Lung (tissue), 12 donors: ENCODE data around the gene MUC20. TPM values are rescaled to one million over a fixed set of nuclear protein-coding genes. Genes with fewer than 3 reads are reported as not detected.
"Not testable (repeated sequence)": the region's sequence is repeated elsewhere in the genome, so short reads cannot be mapped to it uniquely, and the experiment has no call there.

ENCODE experiments used
- ATAC-seq: fragments of 200-7000 bp; cut with Tn5 transposase; one replicate; pipeline ENCODE4 v1.9.1; 2020; ENCODE audit warnings: moderate number of reproducible peaks; ENCODE audit not compliant: insufficient read depth, low FRiP score
- DNase-seq, 3 donors: peaks; one replicate each; pipeline ENCODE4 v3.0.0-alpha.2; 2013 to 2017
- H3K27ac ChIP-seq, 2 donors: one replicate each; pipeline ENCODE4 v1.5.1; 2013; ENCODE audit warnings: mild to moderate bottlenecking in 2 of 2, moderate library complexity in 2 of 2, control low read depth in 1 of 2, inconsistent platforms in 1 of 2, low read depth in 1 of 2, low read length in 1 of 2
- H3K27me3 ChIP-seq, 3 donors: one replicate each; pipeline ENCODE4 v1.5.1; 2013; ENCODE audit warnings: low read length in 2 of 3; ENCODE audit not compliant: control insufficient read depth in 3 of 3, insufficient read depth in 3 of 3
- H3K36me3 ChIP-seq, 4 donors: one replicate each; pipeline ENCODE4 v1.5.1; 2013; ENCODE audit warnings: low read length in 4 of 4, mild to moderate bottlenecking in 1 of 4, moderate library complexity in 1 of 4; ENCODE audit not compliant: control insufficient read depth in 4 of 4, insufficient read depth in 4 of 4
- H3K4me1 ChIP-seq, 5 donors: one replicate each; pipeline ENCODE4 v1.5.1; 2013; ENCODE audit warnings: low read length in 5 of 5, mild to moderate bottlenecking in 2 of 5, moderate library complexity in 1 of 5; ENCODE audit not compliant: control insufficient read depth in 5 of 5, insufficient read depth in 5 of 5
- H3K4me3 ChIP-seq: one replicate; pipeline ENCODE4 v1.5.1; 2013; ENCODE audit warnings: mild to moderate bottlenecking, control low read depth, moderate library complexity
- H3K9ac ChIP-seq, 2 donors: one replicate each; pipeline ENCODE4 v1.5.1; 2013; ENCODE audit warnings: low read length in 2 of 2, control low read depth in 1 of 2; ENCODE audit not compliant: insufficient read depth in 1 of 2
- H3K9me3 ChIP-seq, 4 donors: one replicate each; pipeline ENCODE4 v1.5.1; 2013; ENCODE audit warnings: low read length in 3 of 4, mild to moderate bottlenecking in 1 of 4, moderate library complexity in 1 of 4; ENCODE audit not compliant: control insufficient read depth in 4 of 4, insufficient read depth in 3 of 4
- WGBS, 2 donors: extraction: QIAGEN DNeasy Blood & Tissue Kit; methylation state at CpG; one replicate each; pipeline ENCODE4 v1.1.7; 2013; 5-methylcytosine and 5-hydroxymethylcytosine counted together
- polyA plus RNA-seq, 2 donors: library from polyadenylated mRNA; stranded (reverse); fragments of 200-250 nt; gene quantifications; one replicate each; pipeline ENCODE4 v1.2.1, GENCODE V29; 2013
- total RNA-seq, 2 donors: library from RNA; depleted of rRNA in 1 of 2; stranded (reverse); fragments of >200 nt in 1 of 2; gene quantifications; one replicate each; pipeline ENCODE4 v1.2.1, GENCODE V29; 2014 to 2021
- TF ChIP-seq, protein P1 (sequence below): IDR thresholded peaks from 2 replicates; pipeline ENCODE4 v1.5.1; 2012; ENCODE audit warnings: mild to moderate bottlenecking; ENCODE audit errors: control extremely low read depth, extremely low read depth
- donor health status: control.
- donor health status: control.
- donor health status: Bipolar disorder and iron deficiency.
- donor health status: healthy.
- donor health status: DM: yes; HTN: yes; CAD: no.

MUC20 gene
- total and polyA plus RNA-seq, 4 donors, result 11.0 to 23.9 (median 18.2) TPM

DNA sequence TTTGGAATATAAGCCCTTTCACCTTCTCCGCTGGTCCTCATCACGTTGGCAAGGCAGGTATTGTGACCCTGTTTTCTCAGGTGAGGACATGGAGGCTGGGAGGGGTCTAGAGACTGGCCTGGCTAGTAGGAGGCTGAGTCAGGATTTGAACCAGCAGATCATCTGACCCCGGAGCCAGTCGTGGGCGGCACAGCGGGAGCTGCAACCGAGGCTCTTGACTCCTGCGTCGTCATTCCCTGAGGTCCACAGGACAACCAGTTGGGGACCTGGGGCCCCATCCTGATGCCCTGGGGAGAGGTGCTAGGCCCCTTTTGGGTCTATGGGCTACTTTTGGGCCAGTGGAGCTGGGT, 2.2 kb downstream of the MUC20 start:
- H3K9ac ChIP-seq, H3K27ac ChIP-seq, H3K27me3 ChIP-seq, H3K4me1 ChIP-seq, H3K4me3 ChIP-seq, ATAC-seq, H3K36me3 ChIP-seq, H3K9me3 ChIP-seq, DNase-seq: not testable (repeated sequence)
- 69 to 80% methylated on average over 6 to 7 of the region's 9 CpGs for WGBS, 2 donors

DNA sequence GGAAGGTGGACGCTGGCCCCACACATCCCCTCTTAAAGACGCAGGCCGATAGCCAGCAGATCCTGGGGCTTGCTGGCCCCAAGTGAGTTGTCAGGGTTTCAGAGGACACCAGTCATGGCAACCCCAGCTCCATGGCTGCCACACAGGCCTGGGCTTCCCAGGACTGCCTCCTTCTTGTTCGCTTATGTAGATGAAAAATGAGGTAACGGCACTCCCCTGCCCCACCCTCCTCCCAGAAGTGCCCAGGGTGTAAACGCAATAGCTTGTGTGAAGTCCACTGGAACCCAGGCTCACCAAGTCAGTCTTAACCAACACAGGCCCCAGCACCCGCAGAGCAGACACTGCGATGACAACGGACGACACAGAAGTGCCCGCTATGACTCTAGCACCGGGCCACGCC, 3.6 kb downstream of the MUC20 start:
- H3K36me3 ChIP-seq, H3K9me3 ChIP-seq, ATAC-seq, H3K4me3 ChIP-seq, H3K9ac ChIP-seq, DNase-seq, H3K27ac ChIP-seq, H3K27me3 ChIP-seq, H3K4me1 ChIP-seq: not testable (repeated sequence)
- no CpG with 5 or more reads among the region's 13 CpGs for WGBS, 2 donors

GRCh38 chr3:195725916-195726740, 5.3 kb downstream of the MUC20 start:
- not testable (repeated sequence) for H3K27me3 ChIP-seq, H3K4me1 ChIP-seq, H3K9ac ChIP-seq, ATAC-seq, H3K4me3 ChIP-seq, DNase-seq, H3K27ac ChIP-seq, H3K36me3 ChIP-seq, H3K9me3 ChIP-seq
- 76 to 88% methylated on average over 30 of the region's 32 CpGs for WGBS, 2 donors

DNA sequence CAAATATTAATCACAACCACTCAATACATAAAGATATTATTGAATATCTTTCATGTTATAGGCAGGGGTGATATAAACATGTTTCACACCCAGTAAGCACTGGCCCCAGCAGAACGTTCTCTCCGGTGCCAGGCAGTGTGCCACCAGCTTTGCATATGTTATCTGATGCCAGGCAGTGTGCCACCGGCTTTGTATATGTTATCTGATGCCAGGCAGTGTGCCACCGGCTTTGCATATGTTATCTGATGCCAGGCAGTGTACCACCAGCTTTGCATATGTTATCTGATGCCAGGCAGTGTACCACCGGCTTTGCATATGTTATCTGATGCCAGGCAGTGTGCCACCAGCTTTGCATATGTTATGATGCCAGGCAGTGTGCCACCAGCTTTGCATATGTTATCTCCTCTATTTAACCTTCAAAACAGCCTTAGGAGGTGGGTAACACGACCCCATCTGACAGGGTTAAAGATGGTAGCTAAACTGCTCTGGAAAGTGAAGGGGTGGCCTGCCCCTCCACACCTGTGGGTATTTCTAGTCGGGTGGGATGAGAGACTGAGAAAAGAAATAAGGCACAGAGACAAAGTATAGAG, 6.9 kb downstream of the MUC20 start:
- H3K9ac ChIP-seq, result no peak overlapping the region
- no peak for ATAC-seq
- WGBS, 2 donors, result 52 to 63% methylated on average over 7 of the region's 7 CpGs
- H3K27ac ChIP-seq, result no peak overlapping the region
- no peaks in the 10 kb centered on the region for H3K4me1 ChIP-seq
- DNase-seq, result no peak
- H3K36me3 ChIP-seq, result peaks cover 0 to 1% (median 0%) of the 10 kb centered on the region in 4 donors
- H3K4me3 ChIP-seq, result no peak overlapping the region
- H3K27me3 ChIP-seq, result no peaks in the 10 kb centered on the region
- H3K9me3 ChIP-seq, result no peaks in the 10 kb centered on the region
- TF ChIP-seq, protein P1, sequence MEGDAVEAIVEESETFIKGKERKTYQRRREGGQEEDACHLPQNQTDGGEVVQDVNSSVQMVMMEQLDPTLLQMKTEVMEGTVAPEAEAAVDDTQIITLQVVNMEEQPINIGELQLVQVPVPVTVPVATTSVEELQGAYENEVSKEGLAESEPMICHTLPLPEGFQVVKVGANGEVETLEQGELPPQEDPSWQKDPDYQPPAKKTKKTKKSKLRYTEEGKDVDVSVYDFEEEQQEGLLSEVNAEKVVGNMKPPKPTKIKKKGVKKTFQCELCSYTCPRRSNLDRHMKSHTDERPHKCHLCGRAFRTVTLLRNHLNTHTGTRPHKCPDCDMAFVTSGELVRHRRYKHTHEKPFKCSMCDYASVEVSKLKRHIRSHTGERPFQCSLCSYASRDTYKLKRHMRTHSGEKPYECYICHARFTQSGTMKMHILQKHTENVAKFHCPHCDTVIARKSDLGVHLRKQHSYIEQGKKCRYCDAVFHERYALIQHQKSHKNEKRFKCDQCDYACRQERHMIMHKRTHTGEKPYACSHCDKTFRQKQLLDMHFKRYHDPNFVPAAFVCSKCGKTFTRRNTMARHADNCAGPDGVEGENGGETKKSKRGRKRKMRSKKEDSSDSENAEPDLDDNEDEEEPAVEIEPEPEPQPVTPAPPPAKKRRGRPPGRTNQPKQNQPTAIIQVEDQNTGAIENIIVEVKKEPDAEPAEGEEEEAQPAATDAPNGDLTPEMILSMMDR, result no peak

DNA sequence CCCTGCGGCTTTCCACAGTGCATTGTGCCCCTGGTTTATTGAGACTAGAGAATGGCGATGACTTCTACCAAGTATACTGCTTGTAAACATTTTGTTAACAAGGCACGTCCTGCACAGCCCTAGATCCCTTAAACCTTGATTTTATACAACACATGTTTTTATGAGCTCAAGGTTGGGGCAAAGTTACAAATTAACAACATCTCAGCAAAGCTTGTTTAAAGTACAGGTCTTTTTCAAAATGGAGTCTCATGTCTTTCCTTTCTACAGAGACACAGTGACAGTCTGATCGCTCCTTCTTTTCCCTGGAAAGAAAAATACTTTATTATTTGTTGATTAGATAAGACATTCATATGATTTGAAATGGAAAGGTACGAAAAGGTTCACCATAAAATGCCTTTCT, 8.0 kb downstream of the MUC20 start:
- ATAC-seq, H3K9ac ChIP-seq, H3K36me3 ChIP-seq, H3K9me3 ChIP-seq, H3K4me3 ChIP-seq, H3K27ac ChIP-seq, DNase-seq, H3K4me1 ChIP-seq, H3K27me3 ChIP-seq: not testable (repeated sequence)
- WGBS, 2 donors, result 86 to 95% methylated on average over 3 of the region's 5 CpGs
